ENCODE results near the gene TMEM123. TPM values are rescaled to one million over a fixed set of nuclear protein-coding genes. Genes with fewer than 3 reads are reported as not detected.

The TMEM123 gene
- total and polyA plus RNA-seq, 2 of the 8 experiments (the other 6 are each of a cell fraction or from before 2014, with no cell fraction given) = 75.5 to 80.1 TPM

- Histone ChIP-seq H3K79me1 (ENCODE audit: low read depth, low read length) (no peaks in the 10 kb centered on the region), H3K9ac (replicated peaks in 1 of 4; ENCODE audit: extremely low read depth in 1 of 4, low read depth in 3 of 4, low read length in 3 of 4) (no peak overlapping the region), H2BK20ac (ENCODE audit: low read length) (no peak overlapping the region), H2BK5ac (ENCODE audit: low read depth, low read length) (no peak overlapping the region), H3K23me2 (ENCODE audit: low read depth, low read length) (no peaks in the 10 kb centered on the region), H3K4me3 (ENCODE audit: extremely low read depth in 1 of 4, insufficient read depth in 2 of 4, low read depth in 3 of 4, low read length in 4 of 4) (no peak overlapping the region), H3K56ac (replicated peaks; ENCODE audit: insufficient read length, low read depth, low read length) (no peak overlapping the region), H2BK120ac (replicated peaks; ENCODE audit: low read depth, low read length) (no peak overlapping the region), H3K23ac (ENCODE audit: insufficient read length) (no peak overlapping the region), H3K27ac (ENCODE audit: low read depth, low read length) (no peak overlapping the region), H3K18ac (ENCODE audit: extremely low read depth, low read length) (no peak overlapping the region), H4K5ac (ENCODE audit: insufficient read length, low read depth, low read length) (no peak overlapping the region), H3K4me2 (ENCODE audit: insufficient read depth in 1 of 2, low read depth in 2 of 2, low read length in 2 of 2) (no peak overlapping the region), H2BK12ac (ENCODE audit: low read depth, low read length) (no peak overlapping the region), H3K27me3 (replicated peaks in 1 of 4; ENCODE audit: control insufficient read depth in 3 of 4, extremely low read depth in 1 of 4, insufficient read depth in 3 of 4, low read length in 3 of 4) (no peaks in the 10 kb centered on the region), H2AK5ac (ENCODE audit: low read depth, low read length) (no peak overlapping the region), H3K14ac (ENCODE audit: insufficient read length) (no peak overlapping the region), H4K91ac (replicated peaks; ENCODE audit: insufficient read length, low read length) (no peak overlapping the region), H3K4ac (replicated peaks; ENCODE audit: insufficient read length, low read depth, low read length) (no peak overlapping the region), H3K79me2 (ENCODE audit: control insufficient read depth in 1 of 2, insufficient read depth in 2 of 2, low read length in 2 of 2) (no peaks in the 10 kb centered on the region), H4K20me1 (replicated peaks in 1 of 2; ENCODE audit: control insufficient read depth in 1 of 2, insufficient read depth in 2 of 2, low read length in 2 of 2) (no peaks in the 10 kb centered on the region), H2AFZ (ENCODE audit: low read length) (no peak overlapping the region), H3K9me3 (ENCODE audit: insufficient read depth in 2 of 2, low read depth in 1 of 2, low read length in 1 of 2) (no peaks in the 10 kb centered on the region), H4K8ac (ENCODE audit: extremely low read depth, insufficient read depth, low read length) (no peak overlapping the region), H3K4me1 (replicated peaks in 1 of 4; ENCODE audit: control insufficient read depth in 3 of 4, insufficient read depth in 4 of 4, low read length in 3 of 4) (no peaks in the 10 kb centered on the region), H2BK15ac (ENCODE audit: low read length) (no peak overlapping the region), H3K36me3 (ENCODE audit: control insufficient read depth in 2 of 4, insufficient read depth in 4 of 4, low read length in 3 of 4) (no peaks in the 10 kb centered on the region)
- POLR2A ChIA-PET (ENCODE audit: partially characterized antibody) = no interaction called here
- CTCF ChIA-PET (ENCODE audit: partially characterized antibody) = interaction anchor here (0.7 to 1.3 kb wide), 2 partner anchors 92 to 131 kb away, joined by 5 to 7 read pairs; no protein-coding TSS in a partner anchor
- FAIRE-seq (no peak), DNase-seq (ENCODE audit: low read depth in 1 of 2, low spot score in 2 of 2) (no peak)
- no peak for TF ChIP-seq CTCF (IDR thresholded peaks at IDR 0.05; ENCODE audit: control extremely low read depth in 1 of 3, insufficient read depth in 1 of 3, low read depth in 1 of 3, low read length in 3 of 3)
- 49% methylated on average over 3 of the region's 3 CpGs; no CpG with 5 or more reads in 1 of the 2 experiments for WGBS, 2 experiments (ENCODE audit: extremely low coverage in 1 of 2, insufficient coverage in 1 of 2, insufficient read length in 1 of 2, insufficient replicate concordance in 2 of 2, low coverage in 1 of 2, low lambda C conversion rate in 2 of 2, missing lambda C conversion rate in 1 of 2)
Observed at GRCh38 chr11:102482433-102482832, 29.9 kb upstream of the TMEM123 start.
